HG03457 (cell line): ENCODE measurements around the gene RAP1GAP2.
"Not testable (repeated sequence)": the region's sequence is repeated elsewhere in the genome, so short reads cannot be mapped to it uniquely, and the experiment has no call there.

Experiments used
- ATAC-seq: cut with Tn5 transposase; IDR thresholded peaks from one replicate; pipeline ENCODE4 v1.9.1; 2021; ENCODE audit warnings: moderate number of reproducible peaks; ENCODE audit not compliant: unreplicated experiment

RAP1GAP2 gene

DNA sequence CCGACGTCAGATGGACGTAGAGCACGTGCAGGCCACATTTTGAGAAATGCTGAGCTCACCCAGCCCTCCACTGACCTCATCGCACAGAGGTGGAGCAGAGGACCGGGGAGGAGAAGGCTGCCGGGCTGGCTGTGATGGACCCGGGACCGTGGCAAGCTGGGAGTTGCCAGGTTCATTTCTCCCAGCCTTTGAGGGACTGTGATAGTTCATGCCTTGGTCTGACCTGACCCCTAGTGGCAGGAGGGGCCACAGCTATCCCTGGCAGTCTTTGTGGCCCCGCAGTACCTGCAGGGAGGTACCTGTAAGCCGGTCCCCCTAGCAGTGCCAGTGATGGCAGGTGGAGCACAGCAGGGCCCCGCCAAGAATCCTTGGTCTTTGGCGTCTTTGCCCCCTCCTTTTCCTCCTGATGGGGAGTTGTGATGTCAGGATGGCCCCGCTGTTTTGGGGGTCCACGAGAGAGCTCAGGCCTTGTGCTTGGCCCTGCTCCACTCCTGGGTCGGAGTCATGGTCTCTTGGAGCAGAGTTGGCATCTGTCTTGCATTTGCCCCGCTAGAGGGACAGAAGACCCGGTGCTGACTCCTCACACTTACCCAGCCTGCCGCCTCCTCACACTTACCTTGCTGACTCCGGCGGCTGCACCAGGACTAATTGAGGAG, 216.8 kb downstream of the RAP1GAP2 start:
- ATAC-seq, result no peak

DNA sequence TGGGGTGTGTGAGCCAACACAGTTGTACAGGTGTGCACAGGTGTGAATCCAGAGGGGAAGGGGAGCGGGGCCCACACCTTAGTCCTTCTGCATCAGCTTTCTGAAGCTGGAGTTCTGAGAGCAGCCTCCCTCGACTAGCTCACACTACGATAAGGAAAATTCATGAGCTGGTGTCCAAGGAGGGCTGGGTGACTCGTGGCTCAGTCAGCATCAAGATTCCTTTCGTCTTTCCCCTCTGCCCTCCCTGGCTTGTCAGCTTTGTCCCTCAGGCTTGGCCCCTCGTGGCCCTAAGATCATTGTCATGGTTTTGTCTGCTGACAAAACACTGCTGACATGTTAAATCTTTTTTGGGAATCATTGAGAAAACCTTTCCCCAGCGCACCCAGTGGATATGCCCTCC, 219.7 kb downstream of the RAP1GAP2 start:
- ATAC-seq, result no peak

DNA sequence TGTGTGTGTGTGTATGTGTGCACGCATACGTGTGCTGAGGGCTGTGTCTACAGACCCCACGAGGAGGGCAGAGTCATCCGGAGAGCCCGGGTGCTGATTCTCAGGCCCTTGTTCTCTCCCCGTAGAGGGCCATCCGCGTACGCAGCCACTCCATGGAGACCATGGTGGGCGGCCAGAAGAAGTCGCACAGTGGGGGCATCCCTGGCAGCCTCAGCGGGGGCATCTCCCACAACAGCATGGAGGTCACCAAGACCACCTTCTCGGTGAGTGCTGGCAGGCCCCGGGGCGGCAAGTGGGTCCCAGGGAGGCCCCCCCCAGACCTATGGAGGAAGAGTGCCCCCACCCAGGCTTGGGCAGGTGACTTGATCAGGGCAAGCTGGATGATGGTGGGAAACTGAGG, 221.7 kb downstream of the RAP1GAP2 start:
- ATAC-seq, result no peak

DNA sequence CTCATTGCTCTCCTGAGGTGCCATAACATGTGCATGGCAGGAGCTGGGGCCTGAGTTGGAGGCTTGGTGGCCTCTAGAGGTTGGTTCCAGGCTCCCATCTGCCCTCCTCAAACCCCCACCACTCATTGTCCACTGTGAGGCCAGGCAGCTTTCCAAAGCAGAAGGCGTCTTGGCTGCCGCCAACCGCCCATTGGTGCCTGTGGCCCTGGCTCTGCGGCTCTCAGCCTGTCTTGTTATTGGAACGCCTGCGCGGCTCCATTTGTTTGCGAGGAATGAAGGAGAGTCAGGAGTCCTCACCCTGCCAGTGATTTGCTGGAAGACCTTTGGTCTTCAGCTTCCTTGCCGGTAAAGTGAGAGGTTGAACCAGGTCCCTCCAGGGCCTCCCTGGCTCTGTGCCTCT, 223.5 kb downstream of the RAP1GAP2 start:
- ATAC-seq, result no peak

DNA sequence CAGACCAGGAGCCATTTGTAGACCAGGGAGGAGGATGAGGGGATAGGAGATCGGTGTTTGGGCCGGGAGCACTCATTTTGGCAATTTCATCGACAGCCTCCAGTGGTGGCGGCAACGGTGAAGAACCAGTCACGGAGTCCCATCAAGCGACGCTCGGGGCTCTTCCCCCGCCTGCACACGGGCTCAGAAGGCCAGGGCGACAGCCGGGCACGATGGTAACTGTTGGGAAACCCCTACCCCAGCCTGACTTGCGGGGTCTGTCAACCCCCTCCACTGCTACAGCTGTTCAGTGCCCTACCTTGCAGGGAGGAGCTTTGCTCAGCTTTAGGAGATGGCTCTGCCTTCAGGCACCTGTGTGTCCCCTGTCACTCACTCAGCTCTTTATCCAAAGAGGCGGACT, 224.1 kb downstream of the RAP1GAP2 start:
- no peak for ATAC-seq

DNA sequence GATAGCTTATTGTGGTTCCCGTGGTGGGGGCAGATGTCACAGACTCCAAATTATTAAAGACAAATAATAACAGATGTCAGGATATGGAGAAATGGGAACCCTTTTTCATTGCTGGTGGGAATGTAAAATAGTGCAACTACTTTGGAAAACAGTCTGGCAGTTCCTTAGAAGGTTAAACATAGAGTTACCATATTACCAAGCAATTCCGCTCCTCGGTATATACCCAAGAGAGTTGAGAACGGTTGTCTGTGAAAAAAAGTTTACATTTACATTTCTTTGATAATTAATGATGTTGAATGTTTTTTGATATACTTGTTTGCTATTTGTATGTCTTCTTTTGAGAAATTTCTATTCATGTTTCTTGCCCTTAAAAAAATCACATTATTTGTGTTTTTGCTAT, 226.0 kb downstream of the RAP1GAP2 start:
- no peak for ATAC-seq

DNA sequence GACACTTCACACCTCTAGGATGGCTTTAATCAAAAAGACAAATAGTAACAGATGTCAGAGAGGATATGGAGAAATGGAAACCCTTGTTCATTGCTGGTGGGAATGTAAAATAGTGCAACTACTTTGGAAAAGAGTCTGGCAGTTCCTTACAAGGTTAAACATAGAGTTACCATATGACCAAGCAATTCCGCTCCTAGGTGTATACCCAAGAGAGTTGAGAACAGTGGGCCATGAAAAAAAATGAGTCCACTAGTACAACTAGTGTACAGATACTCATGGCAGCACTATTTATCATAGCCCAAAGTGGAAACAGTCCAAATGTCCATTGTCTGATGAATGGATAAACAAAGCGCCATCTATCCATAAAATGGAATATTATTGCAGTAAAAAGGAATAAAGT, 228.1 kb downstream of the RAP1GAP2 start:
- no peak for ATAC-seq

DNA sequence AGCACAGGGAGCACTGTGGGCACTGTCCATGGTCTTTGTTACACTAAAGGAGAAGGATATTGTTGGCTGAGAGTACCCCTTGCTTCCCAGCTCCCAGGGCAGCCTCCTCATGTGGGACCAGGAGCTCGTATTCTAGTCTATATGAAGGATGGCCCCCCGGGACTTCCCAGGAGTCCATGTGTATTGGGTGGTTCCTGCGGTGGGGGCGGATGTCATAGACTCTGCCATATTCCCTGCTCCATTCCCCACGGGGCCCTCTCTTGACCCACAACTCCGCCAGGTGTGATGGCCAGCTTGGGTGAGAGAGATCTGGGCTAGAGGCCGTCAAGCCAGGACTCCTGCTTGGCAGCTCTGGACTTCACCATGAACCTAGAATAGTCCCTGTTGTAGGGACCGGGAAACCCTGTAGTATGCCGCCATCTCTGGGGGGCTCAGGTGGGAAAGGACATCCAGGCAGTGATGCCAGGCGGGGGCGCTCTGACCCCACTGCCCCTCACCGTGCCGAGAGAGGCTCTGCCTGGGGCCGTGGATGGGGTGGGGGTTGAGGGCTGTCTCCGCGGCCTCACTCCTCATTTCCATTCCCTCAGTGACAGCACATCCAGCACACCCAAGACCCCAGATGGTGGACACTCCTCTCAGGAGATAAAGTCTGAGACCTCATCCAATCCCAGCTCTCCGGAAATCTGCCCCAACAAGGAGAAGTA, 229.3 kb downstream of the RAP1GAP2 start:
- no peak for ATAC-seq

DNA sequence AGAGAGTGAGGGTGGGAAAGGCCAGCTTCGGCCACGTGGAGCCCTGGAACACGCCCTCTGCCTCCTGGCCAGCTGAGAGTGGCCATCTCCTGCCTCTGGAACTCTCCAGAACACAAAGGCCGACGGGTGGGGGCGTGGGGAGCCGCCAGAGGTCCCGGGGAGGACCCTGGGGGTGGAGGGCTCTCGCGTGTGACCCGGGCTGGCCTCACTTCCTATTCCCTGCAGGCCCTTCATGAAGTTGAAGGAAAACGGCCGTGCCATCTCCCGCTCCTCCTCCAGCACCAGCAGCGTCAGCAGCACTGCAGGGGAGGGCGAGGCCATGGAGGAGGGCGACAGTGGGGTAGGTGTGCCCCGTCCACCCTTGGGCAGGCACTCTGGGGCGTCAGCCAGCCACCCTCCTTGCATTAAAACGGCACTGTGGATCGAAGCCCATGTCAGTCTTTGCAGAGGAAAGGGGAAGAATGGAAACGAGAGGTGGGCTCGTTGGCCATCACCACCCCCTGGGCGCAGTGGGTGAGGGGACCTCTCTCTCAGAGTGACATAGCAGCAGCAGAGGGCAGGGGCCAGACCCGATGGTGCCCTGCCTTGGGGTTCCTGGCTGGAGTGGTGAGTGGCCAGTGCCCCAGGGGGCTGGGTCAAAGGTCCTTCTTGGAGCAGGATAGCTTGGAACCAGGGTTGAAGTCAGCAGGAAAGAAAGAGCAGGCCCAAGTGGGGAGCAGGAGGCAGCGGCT, 230.1 kb downstream of the RAP1GAP2 start:
- ATAC-seq, result no peak

DNA sequence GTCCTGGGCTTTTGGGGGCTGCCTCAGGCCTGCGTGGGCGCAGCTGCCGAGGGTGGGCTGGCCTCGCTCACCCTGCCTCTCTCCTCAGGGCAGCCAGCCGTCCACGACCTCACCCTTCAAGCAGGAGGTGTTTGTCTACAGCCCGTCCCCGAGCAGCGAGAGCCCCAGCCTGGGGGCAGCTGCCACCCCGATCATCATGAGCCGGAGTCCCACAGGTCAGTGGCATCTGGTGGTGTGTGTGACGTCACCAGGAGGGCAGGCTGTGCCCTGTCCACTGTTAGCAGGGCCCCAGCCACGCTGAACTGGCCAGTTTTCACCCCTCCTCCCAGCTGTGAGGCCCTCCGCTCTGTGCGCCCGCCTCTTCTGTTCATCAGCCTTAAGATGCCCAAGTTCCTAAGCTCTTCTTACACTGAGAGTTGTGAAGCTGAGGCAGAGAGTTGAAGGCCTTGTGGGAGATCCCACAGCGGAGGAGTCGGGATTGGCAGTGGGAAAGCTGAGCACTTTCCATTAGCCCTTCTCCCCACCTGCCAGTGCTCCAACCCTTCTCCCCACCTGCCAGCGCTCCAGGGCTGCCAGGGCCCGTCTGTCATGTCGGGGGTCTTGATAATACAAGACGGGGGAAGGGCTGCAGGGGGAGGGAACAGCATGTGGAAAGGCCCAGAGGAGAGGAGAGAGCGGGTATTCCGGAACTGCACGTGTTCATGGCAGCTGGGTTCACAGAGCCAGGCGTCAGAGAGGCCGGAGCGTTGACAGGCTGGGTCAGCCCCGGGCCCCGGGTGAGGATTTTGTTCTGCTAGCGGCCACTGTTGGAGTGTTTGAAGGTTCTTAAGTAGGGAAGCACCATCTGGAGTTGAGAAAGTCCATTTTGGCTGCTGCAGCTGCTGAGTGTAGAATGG, 230.9 kb downstream of the RAP1GAP2 start:
- no peak for ATAC-seq

DNA sequence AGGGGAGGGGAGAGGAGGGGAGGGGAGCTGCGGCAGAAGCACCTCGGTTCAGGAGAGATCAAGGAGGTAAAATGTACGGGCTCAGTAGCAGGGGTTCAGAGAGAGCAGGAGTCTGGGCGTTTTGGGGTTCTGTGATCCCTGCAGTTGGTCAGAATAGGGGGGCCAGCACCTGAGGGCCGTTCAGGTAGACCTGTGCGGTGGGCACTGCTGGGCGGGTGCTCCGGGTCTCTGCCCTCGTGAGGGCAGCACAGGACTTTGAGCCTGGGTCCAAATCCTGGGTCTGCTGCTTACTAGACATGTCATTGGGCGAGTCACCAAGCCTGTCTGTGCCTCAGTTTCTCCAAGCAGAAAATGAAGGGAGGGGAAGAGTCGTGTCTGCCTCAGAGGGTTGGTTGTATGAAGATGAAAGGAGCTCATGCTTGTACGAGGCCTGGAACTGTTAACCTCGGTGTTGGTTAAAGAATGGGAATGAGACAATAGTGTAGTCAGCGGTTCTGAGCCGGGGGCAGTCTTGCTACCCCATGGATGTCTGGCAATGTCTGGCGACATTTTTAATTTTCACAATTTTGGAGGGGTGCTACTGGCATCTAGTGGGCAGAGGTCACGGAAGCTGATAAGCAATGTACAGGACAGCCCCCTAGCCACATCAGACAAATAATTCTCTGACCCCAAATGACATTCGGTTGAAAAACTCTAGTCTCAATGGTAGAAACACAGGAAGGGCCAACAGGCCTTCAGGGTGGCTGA, 231.7 kb downstream of the RAP1GAP2 start:
- no peak for ATAC-seq

DNA sequence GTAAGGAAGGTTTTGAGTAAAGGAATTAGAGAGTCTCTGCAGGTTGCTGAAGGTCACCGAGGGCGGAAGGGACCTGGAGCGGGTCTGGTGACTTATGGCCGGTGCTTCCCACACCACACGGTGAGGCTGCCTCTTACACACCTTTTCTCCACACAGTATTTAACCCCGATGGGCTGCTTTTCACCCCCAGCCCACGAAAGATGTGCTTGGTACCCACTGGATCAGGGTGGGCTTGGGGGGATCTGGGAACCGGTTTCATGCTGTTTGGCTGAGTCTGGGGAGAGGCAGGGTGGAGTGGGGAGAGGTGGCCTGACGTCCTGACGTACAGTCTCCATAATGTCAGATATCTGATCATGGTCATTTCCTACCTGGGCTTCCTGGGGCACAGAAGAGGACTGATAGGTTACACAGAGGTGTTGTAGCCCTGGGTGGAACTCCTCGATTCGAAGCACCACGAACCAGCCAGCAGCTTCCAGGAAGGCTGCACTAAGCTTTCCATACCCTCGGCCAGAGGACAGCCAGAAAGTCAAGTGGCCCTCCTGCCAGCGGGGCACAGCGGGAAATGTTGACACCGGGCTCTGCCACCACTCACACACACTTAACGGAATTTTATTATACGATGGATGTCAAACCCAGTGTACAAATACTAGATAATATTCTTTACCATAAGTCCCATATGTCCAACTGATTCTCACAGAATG, 233.1 kb downstream of the RAP1GAP2 start:
- ATAC-seq, result no peak

DNA sequence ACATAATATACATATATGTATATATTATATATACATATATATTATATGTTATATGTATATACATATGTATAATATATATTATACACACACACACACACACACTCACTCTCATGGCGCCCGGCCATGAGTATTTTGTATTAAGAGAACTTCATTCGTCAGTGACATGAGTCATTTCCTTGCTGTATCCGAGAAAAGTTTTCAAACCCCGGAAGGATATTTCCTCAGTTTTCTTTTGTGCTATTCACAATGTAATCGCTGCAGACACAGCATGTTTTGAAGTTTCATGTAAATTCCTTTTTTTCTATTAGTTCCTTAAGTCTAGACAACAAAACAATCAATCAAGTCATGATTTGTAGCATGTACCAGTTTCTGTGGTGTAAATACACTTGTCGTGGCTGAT, 233.9 kb downstream of the RAP1GAP2 start:
- no peak for ATAC-seq

DNA sequence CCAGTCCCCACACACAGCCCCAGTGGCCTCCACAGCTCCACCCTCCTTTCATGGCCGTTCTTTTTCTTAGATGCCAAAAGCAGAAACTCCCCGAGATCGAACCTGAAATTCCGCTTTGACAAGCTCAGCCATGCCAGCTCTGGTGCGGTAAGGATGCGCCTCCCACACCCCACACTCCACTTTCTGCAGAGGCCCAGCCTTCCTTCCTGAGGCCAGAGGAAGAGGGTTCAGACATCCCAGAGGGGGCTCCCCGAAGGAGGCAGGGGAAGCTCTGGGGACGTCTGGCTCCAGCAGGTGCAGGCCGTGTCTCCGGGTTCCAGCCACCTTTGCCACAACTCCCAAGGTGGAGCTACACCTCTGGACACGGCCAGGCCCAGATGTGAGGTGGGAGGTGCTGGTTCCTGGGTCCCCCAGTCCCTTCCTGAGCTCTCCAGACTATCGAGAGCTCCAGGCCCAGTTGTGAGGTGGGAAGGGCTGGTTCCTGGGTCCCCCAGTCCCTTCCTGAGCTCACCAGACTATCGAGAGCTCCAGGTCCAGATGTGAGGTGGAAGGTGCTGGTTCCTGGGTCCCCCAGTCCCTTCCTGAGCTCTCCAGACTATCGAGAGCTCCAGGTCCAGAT, 234.7 kb downstream of the RAP1GAP2 start:
- not testable (repeated sequence) for ATAC-seq

DNA sequence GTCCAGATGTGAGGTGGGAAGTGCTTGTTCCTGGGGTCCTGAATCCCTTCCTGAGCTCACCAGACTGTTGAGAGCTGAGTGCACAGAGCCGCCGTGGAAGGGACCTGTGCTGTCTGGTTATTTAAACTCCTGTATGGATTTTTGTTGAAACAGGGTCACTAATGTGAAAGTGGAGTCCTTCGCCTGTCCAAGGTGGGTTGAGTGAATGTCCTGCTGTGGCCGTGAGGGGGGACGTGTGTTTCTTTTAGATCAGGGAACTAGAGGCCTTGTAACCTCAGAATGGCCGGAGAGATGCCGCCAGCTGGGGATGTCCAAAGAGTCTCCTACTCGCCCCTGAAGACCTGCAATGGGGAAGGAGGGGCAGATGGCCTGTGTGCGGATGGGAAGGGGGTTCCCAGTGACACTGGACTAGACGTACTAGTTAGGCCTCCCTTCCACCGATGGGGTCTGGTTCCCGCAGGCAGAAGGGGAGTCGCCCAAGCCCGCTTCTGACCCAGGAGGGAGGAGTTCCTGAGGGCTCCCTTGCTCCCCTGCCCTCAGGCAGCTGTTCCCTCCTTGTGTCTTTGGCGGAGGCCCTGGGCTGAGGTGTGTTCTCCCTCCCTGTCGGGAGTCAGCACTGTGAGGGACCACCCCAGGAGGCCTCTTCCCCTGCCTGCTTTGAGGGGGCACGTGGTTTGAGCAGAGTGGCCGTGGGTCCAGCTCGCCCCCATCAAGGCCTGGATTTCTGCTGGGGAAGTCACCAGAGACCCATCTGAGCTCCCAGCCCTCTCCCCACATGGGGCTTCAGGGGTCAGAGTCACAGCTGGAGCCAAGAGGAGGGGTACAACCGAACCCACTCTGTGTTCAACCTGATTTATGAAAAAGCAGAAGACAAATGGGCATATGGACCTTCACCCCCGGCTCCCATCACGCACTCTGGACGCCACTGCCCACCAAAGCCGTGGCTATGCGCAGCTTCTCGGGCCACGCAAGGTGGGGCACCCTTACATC, 236.3 kb downstream of the RAP1GAP2 start:
- ATAC-seq, result no peak

DNA sequence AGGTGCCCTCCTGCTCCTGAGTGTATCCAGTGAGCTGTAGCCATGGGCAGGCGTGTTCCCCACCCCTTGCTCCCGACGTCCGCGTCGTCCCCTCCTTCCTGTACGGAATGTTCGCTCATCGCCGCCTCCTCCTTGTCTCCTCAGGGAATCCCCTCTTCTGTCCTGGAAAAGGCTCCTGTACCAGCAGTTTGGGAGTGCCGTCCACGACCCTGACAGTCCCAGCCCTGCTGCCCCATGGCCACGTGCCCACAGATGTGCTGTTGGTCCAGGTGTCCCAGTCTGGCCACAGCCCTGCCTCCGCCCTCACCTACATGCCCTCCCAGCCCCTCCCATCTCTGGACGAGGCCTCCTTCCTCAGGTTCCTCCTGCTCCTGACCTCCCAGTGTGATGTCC, 237.0 kb downstream of the RAP1GAP2 start:
- no peak for ATAC-seq

DNA sequence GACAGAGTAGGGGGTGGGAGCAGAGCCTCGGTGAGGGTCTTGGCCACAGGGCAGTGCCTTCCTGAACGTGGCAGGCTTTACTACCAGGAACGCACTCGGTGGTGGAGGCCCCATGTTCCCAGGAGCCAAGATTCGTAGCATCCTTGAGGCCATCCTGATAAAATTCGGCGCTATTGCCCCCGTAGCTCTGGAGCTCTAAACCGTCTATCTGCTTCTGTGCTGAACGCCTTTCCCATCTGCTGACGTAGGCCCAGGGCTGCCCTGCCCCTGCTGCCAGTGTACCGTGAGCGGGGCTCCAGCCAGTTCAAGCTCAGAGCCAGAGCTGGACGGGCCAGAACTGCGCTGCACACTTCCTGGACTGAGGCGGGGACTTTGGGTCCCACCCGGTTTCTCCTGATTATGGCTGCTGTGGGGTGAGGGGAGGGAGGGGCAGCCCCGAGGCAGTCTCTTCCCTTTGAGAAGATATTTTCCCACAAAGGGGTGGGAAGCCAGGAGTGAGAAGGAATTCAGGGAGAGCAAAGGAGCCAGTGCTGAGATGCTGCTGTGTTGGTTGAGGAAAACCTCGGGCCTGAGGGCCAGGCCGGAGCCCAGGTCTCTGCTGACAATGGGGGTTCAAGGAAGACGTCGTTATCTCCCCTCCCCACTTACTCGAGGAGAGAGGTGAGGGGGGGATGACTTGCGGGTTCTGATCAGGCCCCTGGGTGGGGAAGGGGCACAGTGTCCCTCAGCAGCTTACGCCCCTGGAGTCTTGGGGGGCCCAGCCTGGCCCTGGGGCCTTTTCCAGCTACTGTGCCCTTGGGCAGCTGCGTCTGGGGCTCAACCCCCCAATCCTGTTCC, 237.7 kb downstream of the RAP1GAP2 start:
- no peak for ATAC-seq
